ENCODE data around the gene HID1.
"Not testable (repeated sequence)": the region's sequence is repeated elsewhere in the genome, so short reads cannot be mapped to it uniquely, and the experiment has no call there.

The HID1 gene

GRCh38 chr17:74922172-74922571, 50.4 kb downstream of the HID1 start:
- DNase-seq, result no peak

DNA sequence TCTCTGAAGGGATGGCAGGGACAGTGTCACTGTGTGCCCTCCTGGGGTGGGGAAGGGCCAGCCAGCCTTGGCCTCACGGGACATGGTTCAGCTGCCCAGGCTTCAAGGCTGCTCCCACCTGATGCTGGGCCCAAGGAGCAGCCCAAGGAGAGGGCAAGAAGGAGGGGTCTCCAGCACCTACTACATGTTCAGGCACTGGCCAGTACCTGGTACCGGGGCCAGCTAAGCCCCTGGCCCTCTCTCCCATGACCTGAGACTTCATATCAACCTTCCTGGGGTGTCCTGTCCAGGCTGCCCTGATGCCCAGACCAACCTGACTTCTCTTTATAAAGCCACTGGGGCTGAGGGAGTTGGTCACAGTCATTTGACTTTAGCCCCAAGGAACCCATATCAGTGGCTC, 50.8 kb downstream of the HID1 start:
- no peak for DNase-seq

- DNase-seq, result no peak
These were observed 51.4 kb downstream of the HID1 start for GRCh38 chr17:74921026-74921681.

DNA sequence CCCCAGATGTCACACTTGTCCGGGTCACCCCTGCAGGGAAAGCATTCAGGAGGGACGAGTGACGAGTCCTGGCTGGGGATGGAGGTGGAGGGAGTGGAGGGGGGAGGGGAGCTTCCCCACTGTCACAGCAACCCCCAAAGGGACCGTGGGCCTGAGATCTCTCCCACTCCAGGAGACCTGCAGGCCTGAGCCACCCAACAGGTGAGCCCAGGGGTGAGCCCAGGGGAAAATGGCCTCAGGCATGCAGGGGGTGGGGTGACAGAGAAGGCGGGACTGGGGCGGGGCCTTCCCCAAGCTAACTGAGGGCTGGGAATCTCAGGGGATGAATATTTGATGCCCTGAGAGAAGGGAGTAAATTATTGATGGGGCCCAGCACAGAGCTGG, 51.9 kb downstream of the HID1 start:
- no peak for DNase-seq

DNA sequence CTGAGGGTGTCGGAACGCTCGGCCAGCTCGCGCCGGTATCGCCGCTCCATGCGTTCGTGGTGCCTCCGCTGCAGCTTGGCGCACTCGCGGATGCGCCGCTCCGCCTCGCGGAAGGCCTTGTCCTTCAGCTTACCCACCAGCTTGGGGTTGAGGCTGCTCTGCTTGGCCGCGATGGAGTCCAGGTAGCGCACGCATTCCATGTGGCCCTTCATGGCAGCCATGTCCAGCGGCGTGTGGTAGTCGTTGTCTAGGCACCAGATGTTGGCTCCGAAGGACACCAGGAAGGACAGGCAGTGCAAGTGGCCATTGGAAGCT, 52.3 kb downstream of the HID1 start:
- no peak for DNase-seq

GRCh38 chr17:74919440-74920305, 52.9 kb downstream of the HID1 start:
- DNase-seq, result no peak

DNA sequence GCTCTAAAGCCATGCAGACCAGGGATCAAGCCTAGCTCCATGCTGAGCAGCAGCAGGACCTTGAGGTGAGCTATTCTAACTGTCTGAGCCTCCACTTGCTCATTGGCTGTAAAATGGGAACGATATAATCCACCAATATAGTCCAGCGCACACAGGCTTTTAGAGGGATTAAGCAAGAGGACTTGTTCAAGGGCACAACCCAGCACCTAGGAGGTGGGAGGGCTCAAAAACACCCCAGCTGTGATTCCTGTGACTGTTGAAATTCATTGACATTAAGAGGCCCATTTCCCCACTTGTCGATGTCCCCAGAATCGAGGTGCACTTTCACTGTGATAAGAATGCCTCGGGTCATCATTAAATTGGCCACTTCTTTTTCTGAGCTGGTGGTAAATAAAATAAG, 53.7 kb downstream of the HID1 start:
- DNase-seq, result no peak

DNA sequence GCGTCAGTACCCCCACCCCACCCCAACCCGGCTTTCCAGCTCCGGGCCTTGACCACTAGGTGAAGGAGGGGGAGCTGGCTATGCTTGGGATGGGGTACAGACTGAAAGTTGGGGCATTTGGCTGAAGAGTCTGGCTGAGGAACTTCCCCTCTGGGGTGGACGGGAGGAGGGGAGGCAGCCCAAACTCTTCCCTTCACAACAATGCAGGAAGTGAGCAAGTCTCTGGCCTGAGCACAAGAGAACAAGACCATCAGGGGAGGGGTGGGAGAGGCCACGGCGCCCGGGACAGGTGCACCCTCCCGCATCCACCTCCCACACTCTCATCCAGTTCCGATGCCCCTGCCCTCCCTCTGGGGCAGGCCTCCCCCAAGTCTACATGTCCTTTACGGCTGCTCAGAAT, 55.1 kb downstream of the HID1 start:
- no peak for DNase-seq

DNA sequence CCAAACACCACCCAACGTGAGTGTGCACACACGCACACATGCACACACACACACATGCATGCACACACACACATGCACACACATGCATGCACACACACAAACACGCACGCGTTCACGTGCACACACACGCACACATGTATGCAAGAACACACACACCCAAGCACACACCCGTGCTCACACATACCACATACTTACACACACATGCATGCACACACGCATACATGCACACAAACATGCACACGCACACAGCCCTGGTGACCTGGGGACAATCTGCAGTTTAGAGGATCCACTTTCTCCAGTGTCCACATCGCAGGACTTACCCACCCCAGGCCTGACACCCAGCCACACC, 55.7 kb downstream of the HID1 start:
- no peak for DNase-seq

DNA sequence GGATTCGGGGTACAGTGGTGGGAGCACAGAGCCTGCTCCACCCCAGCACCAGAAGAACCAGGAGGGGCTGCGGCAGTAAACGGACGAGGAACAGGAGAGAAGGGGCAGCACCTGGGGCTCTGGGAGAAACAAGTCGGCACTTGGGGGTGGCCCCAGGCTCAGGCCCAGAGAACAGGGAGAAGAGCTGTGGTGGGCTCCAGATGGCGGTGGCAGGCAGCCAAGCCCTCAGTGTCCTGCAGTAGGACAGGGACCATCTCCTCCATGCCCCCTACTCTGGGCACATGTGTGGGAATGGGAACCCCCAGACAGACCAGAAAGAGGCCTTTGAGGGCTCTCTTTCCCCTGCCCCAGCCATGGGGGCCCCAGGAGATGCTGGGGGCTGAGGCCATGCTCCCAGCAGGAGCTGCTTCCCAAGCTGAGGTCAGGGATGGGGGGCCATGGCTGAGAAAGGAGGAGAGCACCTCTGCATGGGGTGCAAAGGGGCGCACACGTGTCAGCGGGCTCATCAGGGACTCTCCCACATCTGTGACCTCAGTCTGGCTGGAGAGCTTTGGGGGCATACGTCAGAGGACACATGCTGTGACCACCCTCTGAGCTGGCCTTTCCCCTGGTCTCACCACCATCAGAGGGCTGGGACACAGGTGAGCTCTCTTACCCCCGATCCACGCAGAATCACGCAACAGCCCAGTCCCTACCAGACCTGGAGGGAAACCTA, 56.3 kb downstream of the HID1 start:
- DNase-seq, result no peak

DNA sequence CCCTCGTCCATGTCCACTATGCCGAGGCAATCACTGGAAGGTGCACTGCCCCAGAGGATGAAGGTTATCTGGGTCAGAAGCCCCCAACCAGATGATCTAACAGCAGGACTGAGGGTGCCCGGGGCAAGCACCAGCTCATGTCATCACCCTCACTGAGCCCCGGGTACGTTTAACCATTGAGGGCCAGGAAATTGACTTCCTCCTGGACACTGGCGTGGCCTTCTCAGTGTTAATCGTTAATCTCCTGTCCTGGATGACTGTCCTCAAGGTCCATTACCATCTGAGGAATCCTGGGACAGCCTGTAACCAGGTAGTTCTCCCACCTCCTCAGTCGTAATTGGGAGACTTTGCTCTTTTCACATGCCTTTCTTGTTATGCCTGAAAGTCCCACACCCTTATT, 61.1 kb downstream of the HID1 start:
- DNase-seq, result not testable (repeated sequence)

- not testable (repeated sequence) for DNase-seq
These were observed 63.5 kb downstream of the HID1 start for GRCh38 chr17:74909097-74909496.

GRCh38 chr17:74907012-74907411, 65.5 kb downstream of the HID1 start:
- DNase-seq, result no peak

- DNase-seq, result not testable (repeated sequence)
These were observed 66.3 kb downstream of the HID1 start for GRCh38 chr17:74906214-74906793.

GRCh38 chr17:74904687-74905409, 67.7 kb downstream of the HID1 start:
- no peak for DNase-seq

- no peak for DNase-seq
These were observed 68.9 kb downstream of the HID1 start for GRCh38 chr17:74903671-74904070.

GRCh38 chr17:74903034-74903433, 69.5 kb downstream of the HID1 start:
- DNase-seq, result no peak

DNA sequence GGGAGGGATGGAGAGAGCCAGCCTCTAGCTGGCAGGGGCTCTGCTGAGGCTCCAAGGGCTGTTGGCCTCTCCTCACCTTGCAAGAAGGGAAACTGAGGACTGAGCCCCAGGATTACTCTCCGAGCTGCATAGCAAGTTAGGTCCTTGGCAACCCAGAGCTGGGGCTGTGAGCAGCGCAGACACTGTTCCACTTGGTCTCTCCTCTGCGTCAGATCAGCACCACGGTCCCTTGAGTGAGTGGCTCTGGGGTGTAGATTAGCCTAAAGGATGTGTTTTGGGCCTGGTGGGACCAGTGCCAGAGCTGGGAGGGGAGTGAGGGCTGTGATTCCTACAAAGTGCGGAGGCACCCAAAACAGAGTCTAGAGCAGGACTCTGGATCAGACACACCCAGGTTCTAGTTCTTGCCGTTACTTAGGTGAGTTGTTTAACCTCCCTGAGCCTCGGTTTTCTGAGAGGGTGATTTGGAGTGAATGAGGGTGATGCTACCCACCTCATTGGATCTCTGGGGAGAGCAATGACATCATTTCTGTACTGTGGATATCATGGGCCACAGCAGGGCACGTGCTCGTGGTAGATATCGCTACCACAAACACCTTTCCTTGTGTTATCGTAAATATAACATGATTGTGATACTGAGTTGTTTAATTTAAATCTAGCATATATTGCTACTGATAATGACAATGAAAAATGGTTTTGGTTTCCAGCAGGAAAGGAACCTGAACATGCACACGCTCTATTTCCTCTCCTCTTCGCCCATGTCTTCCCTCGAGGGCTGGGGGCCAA, 71.0 kb downstream of the HID1 start:
- no peak for DNase-seq
